NCI-H460 (cell line): ENCODE measurements around the gene SNX27. TPM values are rescaled to one million over a fixed set of nuclear protein-coding genes. Genes with fewer than 3 reads are reported as not detected.
"Not testable (repeated sequence)": the region's sequence is repeated elsewhere in the genome, so short reads cannot be mapped to it uniquely, and the experiment has no call there.

Source experiments
- DNase-seq: peaks from one replicate; pipeline ENCODE4 v3.0.0-alpha.2; 2016; ENCODE audit warnings: low read depth; ENCODE audit errors: extremely low read depth
- total RNA-seq: library from RNA; depleted of rRNA; stranded (reverse); fragments of >200 nt; shearing (Covaris generic); gene quantifications from 2 replicates; pipeline ENCODE4 v1.2.3, GENCODE V29; 2014

SNX27 gene
- total RNA-seq, 1 experiment from 2014 or later: 32.2 TPM

GRCh38 chr1:151596166-151596953, 15.5 kb upstream of the SNX27 start:
- DNase-seq: no peak

DNA sequence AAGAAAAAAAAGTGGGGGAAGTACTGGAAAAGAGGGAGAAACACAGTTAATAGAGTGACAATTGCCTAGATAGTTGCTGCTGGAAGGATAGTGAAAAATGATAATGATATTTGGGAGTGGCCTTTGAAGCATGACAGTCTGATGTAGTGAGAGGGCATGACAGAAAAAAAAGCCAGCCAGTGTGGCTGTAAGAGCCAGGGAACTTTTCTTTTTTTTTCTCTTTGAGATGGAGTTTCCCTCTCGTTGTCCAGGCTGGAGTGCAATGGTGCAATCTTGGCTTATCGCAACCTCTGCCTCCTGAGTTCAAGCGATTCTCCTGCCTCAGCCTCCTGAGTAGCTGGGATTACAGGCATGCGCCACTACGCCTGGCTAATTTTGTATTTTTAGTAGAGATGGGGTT, 9.3 kb upstream of the SNX27 start:
- not testable (repeated sequence) for DNase-seq

DNA sequence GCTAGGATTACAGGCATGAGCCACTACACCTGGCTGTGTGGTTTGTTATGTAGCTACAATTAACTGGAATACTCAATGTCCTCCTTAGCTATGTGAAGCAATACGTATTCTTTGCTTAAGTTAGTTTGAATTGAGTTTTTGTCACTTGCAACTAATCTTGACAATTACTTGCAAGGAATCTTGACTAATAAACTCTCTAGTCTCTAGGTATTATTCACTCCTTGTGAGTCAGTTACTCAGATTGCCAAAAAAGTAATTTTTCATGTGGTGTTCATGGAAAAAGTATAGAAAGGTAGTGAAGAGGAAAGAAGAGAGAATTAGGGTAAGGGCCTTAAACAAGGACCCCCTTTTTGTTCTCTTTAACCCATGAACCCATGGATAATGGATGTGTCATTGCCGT, 7.6 kb upstream of the SNX27 start:
- DNase-seq: no peak

DNA sequence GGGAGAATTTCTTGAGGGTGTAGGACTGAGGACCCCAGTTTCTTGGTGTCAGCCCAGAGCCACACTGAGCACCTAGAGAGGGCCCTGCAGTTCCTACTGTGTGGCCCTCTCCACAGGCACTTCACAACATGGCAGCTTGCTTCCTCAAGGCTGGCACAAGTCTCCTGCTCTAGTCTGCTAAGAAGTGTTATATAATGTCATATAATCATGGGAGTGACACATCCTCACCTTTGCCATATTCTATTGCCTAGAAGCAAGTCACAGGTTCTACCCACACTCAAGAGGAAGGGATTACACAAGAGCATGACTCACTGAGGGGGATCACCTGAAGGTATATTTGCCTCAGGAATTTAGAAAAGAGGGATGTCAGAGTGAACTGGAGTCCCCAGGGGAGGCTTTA, 5.5 kb upstream of the SNX27 start:
- DNase-seq: no peak

DNA sequence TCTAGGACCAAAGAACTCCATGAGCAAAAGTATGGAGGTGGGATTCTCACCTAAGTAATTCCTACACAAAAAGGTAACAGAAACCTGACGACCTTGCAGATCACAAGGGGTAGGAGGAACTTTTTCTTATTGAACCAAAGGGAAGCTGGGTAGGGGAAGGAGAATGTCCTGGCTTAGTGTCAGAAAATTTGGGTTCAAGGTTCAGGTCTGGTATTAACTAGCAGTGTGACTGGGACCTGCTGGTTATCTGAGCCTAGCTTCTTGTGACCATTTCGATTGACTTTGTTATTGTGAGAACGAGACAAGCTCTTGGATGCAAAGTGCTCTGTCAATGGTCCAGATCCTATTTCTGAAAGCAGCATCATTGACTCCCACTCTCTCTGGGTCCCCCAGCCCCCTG, 5.0 kb upstream of the SNX27 start:
- no peak for DNase-seq

DNA sequence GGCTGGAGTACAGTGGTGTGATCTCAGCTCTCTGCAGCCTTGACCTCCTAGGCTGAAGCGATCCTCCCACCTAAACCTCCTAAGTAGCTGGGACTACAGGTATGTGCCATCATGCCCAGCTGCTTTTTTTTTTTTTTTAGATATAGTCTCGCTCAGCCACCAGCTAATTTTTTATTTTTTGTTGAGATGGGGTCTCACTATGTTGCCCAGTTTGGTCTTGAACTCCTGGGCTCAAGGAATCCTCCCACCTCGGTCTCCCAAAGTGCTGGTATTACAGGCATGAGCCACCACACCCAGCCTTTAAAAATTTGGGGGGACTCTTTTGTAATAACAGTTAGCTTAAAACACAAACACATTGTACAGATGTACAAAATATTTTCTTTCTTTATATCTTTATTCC, 1.7 kb upstream of the SNX27 start:
- no peak for DNase-seq

DNA sequence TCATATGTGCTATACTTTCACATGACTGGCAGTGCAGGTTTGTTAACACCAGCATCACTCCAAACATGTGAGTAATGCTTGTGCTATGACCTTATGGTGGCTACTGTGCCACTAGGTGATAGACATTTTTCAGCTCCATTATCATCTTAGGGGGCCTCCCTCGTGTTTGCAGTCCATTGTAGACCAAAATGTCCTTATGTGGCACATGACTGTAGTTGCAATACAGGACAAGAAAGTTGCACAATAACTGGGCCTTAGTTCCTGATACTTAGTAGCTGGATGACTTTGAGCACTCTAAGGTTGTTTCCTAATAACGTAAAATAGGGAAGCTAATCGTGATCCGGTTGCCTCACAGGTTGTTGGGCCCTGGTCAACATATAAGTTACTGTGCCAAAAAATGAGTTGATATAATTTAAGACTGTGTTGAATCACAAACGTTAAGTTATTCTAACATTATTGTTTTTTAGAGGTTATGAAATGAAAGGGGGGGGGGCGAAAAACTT, 511 bp upstream of the SNX27 start:
- peak; percentile 28 for DNase-seq

GRCh38 chr1:151612501-151613281, 841 bp downstream of the SNX27 start:
- no peak for DNase-seq

DNA sequence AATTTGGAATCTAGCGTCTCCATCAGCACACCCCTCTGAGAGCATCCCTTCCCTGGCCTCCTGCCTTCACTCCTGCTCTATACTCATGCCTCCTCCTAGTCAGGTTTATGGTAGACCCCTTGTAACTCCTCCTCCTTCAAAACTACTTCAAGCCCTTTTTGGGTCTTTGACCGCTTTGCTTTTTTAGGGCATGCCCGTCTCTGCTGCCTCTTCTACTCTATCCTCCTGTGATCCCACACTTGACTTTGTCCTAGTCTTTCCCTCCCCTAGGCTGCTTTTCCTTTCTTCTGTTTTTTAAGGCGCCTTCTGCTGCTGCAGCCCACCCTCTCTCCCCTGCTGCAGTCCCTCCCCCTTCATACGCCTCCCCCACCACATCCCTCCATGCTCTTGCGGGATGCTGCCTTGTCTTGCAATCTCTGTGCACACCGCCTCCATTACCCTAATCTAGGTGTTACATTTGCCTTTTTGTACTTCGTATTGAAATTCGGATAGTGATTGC, 1.5 kb downstream of the SNX27 start:
- no peak for DNase-seq

DNA sequence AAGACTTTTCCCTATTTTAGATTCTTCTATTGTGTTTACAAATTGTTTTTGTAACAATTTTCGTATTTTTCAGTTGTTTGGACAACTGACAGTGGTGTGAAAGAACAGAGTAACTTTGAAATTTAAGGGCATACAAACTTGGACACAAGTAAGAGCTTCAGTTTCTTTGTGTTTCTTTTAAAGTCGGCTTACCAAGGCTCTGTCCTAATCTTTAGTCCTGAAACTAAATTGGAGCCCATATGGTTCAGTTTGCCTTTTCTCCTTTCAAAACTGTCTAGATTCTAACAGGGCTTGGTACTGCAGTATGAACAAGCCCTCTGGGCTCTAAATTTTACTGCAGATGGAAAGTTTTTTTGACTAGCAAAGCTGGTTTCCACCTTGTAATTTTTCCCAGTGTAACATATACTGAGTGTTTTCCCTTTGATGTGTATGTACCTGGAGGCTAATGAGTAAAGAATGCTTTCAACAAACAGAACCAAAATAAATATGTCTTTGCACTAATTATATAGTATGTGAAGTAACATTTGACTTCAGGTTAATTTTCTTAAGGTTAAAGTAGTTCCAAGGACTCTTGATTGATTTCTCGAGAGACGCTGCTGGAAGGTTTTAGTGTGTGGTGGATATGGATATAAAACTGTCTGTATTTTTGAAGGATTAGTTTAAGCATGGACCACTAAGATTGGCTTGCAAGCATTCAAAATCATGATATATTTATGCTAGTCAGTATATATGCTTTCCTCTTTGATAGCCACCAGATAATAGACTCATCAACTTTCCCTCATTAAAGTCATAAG, 4.1 kb downstream of the SNX27 start:
- no peak for DNase-seq

DNA sequence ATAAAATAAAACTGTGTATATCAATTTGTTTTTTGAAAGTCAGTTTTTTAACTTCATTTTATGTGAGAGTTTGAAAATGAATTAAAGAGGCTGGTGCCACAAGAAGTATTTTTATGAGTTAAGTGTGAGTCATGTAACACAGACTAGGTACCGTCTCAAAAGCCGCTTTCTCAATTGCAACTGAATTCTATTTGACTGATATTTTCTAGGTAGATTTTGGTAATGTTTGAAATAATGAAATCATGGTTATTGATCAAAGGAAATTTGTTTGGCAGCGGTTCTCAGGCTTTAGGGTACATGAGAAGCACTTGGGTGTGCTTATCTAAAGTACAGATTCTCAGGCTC, 4.6 kb downstream of the SNX27 start:
- no peak for DNase-seq

DNA sequence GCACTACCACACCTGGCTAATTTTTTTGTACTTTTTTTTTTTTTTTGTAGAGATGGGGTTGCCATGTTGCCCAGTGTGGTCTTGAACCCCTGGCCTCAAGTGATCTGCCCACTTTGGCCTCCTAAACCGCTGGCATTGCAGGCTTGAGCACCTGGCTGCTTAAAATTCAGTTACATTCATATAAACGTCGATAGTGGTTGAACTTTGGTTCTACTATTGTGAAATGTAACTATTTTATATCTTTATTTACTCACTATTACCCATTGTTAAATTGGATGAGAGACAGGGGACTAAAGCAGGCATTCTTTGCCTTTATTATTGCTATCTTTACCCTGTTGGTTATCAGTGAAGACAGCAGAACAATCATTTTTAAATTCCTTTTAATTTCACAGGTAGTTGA, 6.2 kb downstream of the SNX27 start:
- DNase-seq: no peak

DNA sequence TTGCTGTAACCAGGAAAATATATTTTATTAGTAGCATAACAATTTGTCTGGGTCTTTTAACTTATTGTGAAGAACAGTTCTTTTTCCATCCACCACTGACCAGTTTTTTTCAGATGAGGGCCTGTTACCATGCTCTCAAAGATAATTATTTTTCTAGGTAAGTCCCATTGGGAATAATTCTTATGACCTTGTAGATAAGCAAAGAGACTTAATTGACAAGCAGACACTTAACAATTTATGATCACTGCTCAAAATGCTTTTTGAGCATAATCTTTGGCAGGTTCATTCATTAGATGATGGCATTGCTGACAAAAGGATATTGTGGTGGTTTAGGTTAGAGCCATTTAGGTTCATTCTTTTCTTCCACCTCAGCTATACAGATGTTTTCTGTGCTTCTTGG, 6.6 kb downstream of the SNX27 start:
- DNase-seq: no peak

GRCh38 chr1:151618996-151619395, 7.1 kb downstream of the SNX27 start:
- DNase-seq: not testable (repeated sequence)

GRCh38 chr1:151619489-151620093, 7.7 kb downstream of the SNX27 start:
- no peak for DNase-seq

GRCh38 chr1:151620286-151620685, 8.4 kb downstream of the SNX27 start:
- no peak for DNase-seq

GRCh38 chr1:151621351-151621750, 9.5 kb downstream of the SNX27 start:
- DNase-seq: no peak

DNA sequence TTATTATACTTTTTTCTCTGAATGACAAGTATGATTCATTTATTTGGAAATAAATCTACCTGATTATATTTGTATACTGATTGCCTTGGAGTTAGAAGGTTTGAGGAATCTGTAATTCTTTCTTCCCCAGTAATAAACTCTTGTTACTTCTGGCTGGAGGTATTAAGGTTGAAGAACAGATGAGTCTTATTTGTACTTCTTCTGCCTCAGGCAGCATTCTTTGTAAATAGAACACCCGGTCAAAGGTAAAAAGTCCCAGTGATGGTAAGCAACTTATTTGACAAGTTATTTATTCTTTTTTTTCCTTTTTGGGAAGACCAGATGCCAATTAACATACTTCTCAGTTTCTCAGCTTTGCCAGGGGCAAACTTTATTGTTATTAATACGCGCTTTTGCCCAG, 12.9 kb downstream of the SNX27 start:
- DNase-seq: no peak

DNA sequence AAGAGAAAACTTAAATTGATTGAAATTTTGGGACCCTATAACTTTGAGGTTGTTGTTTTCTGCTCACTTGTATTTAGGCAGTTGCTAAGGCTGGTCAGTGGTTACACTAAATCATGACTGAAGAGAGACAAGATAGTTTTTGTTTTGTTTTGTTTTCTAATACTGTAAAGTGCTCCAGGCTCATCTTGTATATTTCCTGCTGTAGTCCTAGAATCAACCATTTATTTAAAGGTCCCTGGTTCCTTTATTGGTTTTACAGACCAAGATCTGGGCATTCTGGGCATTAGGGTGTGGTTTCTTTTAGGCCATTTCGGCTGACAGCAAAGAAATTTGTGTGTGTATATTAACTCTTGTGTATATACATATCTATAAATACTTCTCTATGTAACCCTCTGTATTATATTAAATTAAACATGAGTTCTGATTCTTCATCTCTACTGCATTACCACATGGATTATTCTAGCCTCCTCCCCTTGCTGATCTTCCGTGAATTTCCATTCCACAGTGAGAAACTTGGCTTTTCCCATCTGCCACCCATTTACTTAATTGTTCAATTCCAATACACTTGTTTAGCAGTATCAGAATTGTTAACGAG, 15.0 kb downstream of the SNX27 start:
- no peak for DNase-seq

- no peak for DNase-seq
Observed at GRCh38 chr1:151629278-151629677, 17.4 kb downstream of the SNX27 start.
